ENCODE results near the gene OPCML. TPM values are rescaled to one million over a fixed set of nuclear protein-coding genes. Genes with fewer than 3 reads are reported as not detected.

OPCML gene
- total and polyA plus RNA-seq, 4 donors = under 0.01 to 0.01 TPM; not detected in 2

GRCh38 chr11:132408877-132409276 is 1123.4 kb downstream of the OPCML start:
- TF ChIP-seq GABPA (IDR thresholded peaks at IDR 0.05 in 1 of 2, conservative IDR thresholded peaks at IDR 0.05 in 1 of 2) (no peak), RAD21 (IDR thresholded peaks at IDR 0.05) (no peak), TAF1 (conservative IDR thresholded peaks at IDR 0.05) (no peak), EGR1 (IDR thresholded peaks at IDR 0.05; ENCODE audit: low read depth in 2 of 2) (no peak), NR2F2 (IDR thresholded peaks at IDR 0.05) (no peak), ATF3 (IDR thresholded peaks at IDR 0.05) (no peak), FOXA2 (IDR thresholded peaks at IDR 0.05) (no peak), HNF4G (IDR thresholded peaks at IDR 0.05) (no peak), JUND (IDR thresholded peaks at IDR 0.05) (no peak), RXRA (IDR thresholded peaks at IDR 0.05) (no peak), YY1 (IDR thresholded peaks at IDR 0.05) (no peak), FOXA1 (IDR thresholded peaks at IDR 0.05) (no peak), ZBTB33 (IDR thresholded peaks at IDR 0.05) (no peak), HNF4A (conservative IDR thresholded peaks at IDR 0.05) (no peak), SP1 (IDR thresholded peaks at IDR 0.05) (no peak)
- TF ChIP-seq, protein P1, sequence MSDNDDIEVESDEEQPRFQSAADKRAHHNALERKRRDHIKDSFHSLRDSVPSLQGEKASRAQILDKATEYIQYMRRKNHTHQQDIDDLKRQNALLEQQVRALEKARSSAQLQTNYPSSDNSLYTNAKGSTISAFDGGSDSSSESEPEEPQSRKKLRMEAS (IDR thresholded peaks at IDR 0.05) = no peak
- TF ChIP-seq, protein P2, sequence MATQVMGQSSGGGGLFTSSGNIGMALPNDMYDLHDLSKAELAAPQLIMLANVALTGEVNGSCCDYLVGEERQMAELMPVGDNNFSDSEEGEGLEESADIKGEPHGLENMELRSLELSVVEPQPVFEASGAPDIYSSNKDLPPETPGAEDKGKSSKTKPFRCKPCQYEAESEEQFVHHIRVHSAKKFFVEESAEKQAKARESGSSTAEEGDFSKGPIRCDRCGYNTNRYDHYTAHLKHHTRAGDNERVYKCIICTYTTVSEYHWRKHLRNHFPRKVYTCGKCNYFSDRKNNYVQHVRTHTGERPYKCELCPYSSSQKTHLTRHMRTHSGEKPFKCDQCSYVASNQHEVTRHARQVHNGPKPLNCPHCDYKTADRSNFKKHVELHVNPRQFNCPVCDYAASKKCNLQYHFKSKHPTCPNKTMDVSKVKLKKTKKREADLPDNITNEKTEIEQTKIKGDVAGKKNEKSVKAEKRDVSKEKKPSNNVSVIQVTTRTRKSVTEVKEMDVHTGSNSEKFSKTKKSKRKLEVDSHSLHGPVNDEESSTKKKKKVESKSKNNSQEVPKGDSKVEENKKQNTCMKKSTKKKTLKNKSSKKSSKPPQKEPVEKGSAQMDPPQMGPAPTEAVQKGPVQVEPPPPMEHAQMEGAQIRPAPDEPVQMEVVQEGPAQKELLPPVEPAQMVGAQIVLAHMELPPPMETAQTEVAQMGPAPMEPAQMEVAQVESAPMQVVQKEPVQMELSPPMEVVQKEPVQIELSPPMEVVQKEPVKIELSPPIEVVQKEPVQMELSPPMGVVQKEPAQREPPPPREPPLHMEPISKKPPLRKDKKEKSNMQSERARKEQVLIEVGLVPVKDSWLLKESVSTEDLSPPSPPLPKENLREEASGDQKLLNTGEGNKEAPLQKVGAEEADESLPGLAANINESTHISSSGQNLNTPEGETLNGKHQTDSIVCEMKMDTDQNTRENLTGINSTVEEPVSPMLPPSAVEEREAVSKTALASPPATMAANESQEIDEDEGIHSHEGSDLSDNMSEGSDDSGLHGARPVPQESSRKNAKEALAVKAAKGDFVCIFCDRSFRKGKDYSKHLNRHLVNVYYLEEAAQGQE (IDR thresholded peaks at IDR 0.05) = no peak
- TF ChIP-seq, protein P3, sequence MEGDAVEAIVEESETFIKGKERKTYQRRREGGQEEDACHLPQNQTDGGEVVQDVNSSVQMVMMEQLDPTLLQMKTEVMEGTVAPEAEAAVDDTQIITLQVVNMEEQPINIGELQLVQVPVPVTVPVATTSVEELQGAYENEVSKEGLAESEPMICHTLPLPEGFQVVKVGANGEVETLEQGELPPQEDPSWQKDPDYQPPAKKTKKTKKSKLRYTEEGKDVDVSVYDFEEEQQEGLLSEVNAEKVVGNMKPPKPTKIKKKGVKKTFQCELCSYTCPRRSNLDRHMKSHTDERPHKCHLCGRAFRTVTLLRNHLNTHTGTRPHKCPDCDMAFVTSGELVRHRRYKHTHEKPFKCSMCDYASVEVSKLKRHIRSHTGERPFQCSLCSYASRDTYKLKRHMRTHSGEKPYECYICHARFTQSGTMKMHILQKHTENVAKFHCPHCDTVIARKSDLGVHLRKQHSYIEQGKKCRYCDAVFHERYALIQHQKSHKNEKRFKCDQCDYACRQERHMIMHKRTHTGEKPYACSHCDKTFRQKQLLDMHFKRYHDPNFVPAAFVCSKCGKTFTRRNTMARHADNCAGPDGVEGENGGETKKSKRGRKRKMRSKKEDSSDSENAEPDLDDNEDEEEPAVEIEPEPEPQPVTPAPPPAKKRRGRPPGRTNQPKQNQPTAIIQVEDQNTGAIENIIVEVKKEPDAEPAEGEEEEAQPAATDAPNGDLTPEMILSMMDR (IDR thresholded peaks at IDR 0.05; ENCODE audit: low read depth, low read length, missing input control) = no peak
- no peak for DNase-seq (ENCODE audit: low spot score)
- Histone ChIP-seq H3K27me3 (ENCODE audit: control insufficient read depth in 4 of 4, insufficient read depth in 4 of 4, low read length in 3 of 4) (no peaks in the 10 kb centered on the region), H3K27ac (ENCODE audit: low read depth in 1 of 2, low read length in 2 of 2) (no peak overlapping the region), H3K9ac (ENCODE audit: low read depth in 1 of 2, low read length in 2 of 2) (no peak overlapping the region), H3K9me3 (ENCODE audit: control insufficient read depth in 4 of 4, low read length in 3 of 4) (no peaks in the 10 kb centered on the region), H3K36me3 (ENCODE audit: control insufficient read depth in 4 of 4, insufficient read depth in 3 of 4, low read depth in 1 of 4, low read length in 3 of 4) (no peaks in the 10 kb centered on the region), H3K4me1 (ENCODE audit: control insufficient read depth in 4 of 4, insufficient read depth in 4 of 4, low read length in 3 of 4) (no peaks in the 10 kb centered on the region), H3K4me3 (ENCODE audit: low read depth in 1 of 3, low read length in 3 of 3) (no peak overlapping the region)
- WGBS = 78% methylated on average over 1 of the region's 1 CpG
